HG02588 (cell line): ENCODE data around the gene CELF2.

ENCODE experiments used
- ATAC-seq: cut with Tn5 transposase; IDR thresholded peaks from one replicate; pipeline ENCODE4 v1.9.1; 2021; ENCODE audit warnings: mild to moderate bottlenecking, moderate library complexity; ENCODE audit not compliant: unreplicated experiment

CELF2 gene

DNA sequence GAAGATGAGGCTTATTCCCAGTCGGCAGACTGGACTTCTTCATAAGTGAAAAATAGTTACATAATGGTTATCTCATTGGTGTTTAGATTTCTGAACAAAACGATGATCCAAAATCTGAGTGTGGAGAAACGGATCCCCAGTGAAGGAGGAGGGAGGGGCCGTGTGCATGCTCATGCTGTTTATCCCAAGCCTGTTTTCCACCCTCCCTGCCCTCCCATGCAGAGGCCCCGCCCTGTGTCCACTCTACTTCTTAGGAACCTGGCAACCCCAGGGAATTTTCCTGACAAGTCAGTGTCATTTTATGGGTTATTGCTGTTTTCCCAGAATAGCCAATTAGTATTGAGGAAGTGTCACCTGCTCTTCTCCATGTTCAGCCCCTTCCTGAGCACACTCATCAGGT lies 174.0 kb downstream of the CELF2 start:
- no peak for ATAC-seq

- ATAC-seq = no peak
Observed at GRCh38 chr10:11192304-11193000, 174.8 kb downstream of the CELF2 start.

DNA sequence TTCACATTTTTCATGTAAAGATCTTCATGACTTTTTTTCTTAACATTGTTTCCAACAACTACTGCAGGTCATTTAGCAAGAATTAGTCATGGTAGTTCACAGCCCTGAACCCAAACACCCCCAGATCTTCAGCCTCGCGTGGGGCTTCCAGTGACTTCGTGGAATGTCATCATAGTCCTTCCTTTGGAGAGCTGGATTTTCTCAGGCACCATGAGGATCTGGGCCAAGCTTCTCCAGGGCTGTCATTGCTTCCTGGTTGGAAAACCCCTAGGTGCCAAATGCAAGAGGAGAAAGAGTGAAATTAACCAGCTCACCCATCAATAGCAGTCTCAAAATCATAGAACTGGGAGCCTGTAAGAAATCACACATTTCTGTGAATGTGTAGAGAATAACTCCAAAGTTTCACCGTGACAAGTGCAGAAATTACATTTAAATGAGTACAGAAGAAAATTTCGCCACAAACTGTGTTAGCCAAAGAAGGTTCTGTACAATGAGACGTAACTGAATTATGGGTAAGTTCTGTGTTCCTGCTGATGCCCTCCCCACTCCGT lies 175.4 kb downstream of the CELF2 start:
- no peak for ATAC-seq

- peak; percentile 36 for ATAC-seq
Observed at GRCh38 chr10:11194859-11195586, 177.4 kb downstream of the CELF2 start.

GRCh38 chr10:11195623-11196022 lies 178.0 kb downstream of the CELF2 start:
- no peak for ATAC-seq

DNA sequence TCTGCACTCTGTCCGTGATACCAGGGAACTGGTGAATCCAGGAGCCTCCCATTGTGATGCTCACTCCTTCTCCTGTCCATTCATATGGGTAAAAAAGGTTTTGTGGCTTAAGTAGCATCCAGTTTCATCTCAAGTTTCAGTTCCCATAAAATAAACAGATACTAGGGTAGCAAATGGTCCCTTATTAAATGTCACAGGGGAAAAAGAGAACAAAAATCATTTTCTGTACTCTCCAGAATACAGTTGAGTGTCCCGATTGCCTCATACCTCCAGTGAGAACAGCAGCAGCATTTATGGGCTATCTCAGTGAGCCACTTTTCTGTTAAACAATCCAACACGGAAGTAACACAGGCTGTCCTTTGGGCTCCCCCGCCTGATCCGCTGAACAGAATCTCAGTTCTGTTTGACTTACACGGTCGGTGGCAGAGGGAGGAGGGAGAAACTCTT lies 179.6 kb downstream of the CELF2 start:
- peak; percentile 61 for ATAC-seq

DNA sequence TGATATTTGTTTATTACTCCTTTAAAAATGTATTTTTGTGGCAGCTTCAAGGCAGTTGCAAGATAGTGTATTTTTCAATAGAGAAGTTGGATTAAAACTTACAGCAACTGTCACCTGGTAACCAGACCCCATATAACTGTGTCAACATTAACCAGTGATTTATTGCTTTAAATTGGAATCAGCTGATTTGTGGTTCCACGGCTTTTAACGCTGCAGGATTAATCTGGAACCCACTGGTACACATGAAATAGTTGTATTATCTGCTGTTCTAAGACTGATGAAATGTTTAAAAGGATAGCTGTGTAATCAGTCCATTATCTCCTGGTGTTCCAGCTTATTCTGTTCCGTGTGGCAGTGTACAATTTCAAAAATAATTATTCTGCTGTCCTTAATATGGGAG lies 180.2 kb downstream of the CELF2 start:
- no peak for ATAC-seq

DNA sequence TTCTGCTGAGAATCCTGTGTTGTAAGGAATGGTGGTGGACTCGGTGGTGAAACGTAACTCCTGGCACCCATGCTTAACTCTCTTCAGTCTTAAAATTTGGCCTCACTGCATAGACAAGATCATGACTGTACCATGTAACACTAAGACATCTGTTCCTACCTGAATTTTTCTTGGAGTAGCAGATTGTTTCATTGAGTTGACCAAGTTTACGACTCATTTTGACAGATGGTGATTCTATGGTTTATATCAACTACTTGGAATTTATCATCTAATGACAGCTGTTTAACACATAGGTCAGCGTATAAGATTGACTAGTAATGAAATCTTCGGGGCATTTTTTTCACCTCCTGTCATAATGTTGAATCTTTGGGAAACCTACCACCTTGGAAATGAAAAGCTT lies 184.2 kb downstream of the CELF2 start:
- no peak for ATAC-seq

DNA sequence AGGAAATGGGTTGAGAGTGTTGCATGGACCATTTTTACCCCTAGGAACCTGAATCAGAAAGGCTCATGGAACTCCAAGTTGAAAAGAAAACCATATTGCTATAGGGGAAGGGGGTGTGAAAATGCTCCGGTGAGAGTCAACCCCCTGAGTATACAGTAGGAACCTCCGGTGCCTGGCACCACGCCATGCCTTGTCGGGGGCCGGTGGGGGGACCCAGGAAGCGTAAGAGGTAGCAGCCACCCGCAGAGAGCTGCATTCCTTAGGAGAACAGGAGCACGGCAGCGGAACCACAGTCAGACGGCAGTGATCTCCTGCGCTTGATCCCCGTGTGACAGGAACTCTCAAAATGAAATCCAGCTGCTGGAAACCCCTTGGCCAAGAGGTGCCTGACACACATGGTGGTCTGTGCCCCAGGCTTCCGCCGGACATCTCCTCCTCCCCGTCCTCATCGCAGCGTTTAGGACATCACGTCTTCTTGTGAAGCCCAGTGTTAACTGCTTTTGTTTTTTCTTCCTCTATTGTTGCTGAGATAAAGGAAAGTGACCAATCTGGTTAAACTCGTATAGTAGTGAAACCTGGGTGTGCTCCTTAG lies 186.8 kb downstream of the CELF2 start:
- no peak for ATAC-seq

DNA sequence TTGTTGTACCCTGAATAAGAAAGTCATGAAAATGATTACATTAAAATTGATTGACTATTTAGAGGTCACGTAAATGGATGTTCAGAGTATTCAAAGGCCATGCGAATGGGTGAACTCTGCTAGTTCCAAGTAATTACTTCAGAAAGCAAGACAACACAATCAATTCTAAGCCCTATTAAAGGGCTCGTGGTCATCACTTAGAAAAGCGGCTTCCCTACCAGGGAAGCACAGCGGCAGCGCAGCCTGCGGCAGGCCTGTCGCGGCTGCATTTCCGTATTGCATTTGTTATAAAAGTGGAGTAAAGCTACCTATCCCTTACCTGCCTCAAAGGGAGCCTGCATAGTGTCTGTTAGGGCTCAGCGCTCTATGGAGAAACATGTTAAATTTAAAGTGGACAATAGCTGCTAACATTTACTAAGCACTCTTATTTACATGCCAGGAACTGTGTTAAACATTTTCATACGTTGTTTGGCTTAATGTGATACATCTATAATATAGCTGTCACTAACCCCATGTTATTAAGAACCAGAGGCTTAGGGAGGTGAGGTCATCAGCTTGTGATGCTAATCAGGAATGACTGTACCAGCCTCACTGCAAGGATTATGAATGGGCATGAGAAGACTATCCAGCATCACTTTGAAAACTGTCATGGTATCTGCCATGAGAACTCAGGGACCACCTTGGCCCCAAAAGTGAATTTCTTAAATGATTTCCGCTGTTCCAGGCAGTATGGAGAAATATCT lies 187.5 kb downstream of the CELF2 start:
- no peak for ATAC-seq

GRCh38 chr10:11206676-11207559 lies 189.2 kb downstream of the CELF2 start:
- ATAC-seq = no peak

DNA sequence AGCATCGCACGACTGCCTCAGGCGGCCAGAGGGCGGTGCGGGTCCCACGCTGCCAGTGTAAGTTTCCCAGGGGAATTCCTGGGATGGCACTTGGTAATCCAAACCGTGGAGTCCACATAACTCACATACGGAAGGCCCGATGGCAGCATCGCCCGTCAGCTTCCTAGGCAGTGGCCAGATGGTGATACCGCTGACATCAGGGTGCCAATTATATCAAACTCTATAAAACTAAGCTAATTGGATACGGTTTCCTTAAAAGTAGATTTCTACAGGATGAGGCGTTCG lies 189.8 kb downstream of the CELF2 start:
- no peak for ATAC-seq

GRCh38 chr10:11208243-11208642 lies 190.6 kb downstream of the CELF2 start:
- ATAC-seq = no peak

DNA sequence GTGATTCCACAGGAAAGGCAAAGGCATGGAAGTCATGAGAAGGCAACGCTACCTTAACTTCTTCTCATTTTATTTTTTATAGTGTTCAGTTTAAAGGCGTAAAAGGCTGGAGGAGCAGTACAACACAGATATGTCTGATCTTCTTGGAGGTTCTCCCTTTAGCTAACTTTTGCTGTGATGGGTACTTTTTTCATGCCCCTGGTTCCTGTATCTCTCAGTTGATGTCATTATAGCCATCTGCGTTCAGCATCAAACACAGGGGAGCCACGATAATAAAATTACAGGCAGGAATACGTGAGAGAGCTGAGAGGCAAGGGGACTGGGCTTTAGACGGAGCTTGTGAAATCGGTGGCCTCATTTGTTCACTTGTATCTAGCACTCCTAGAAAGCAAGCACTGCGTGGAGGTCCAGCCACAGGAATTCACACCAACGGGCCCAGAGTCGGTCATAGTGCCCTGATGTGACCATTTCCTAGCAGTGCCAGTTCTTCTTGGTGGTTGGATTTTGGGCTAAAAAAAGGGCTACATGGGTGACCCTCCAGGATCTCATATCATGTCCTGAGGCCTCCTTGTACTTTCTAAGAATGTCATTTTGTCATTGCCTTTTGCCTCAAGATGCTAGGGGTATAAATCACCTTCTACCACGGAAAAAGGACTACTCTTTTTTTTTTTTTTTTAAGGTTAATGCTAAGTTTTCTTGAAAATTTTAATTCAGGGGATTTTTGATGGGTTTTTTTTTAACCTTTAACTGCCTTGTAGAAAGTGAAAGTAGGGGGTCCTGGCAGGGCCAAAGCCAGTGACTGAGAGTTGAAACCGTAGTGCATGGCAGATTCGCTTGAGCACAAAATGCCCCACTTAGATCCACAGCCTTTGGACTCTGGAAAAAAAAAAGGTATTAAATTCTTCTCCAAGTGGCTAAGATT lies 191.5 kb downstream of the CELF2 start:
- ATAC-seq = peak; percentile 54

DNA sequence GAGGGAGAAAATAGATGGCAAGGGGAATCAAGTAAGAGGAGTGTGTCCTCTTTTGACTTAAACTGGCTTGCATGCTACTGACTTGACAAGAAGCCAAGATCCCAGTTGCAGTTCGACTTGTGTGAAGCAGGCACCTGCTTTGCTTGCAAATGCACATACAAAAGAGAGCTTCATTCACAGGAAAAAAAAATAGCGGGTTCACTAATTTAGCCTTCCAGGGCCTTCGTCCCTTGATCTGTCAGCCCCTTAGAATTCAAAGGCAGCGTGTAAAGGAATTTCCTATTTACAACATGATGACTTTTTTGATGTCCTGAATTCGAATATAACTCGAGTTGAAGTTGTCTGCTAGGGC lies 192.1 kb downstream of the CELF2 start:
- ATAC-seq = peak; percentile 28

GRCh38 chr10:11210211-11210922 lies 192.7 kb downstream of the CELF2 start:
- no peak for ATAC-seq

GRCh38 chr10:11212288-11213085 lies 194.8 kb downstream of the CELF2 start:
- no peak for ATAC-seq

DNA sequence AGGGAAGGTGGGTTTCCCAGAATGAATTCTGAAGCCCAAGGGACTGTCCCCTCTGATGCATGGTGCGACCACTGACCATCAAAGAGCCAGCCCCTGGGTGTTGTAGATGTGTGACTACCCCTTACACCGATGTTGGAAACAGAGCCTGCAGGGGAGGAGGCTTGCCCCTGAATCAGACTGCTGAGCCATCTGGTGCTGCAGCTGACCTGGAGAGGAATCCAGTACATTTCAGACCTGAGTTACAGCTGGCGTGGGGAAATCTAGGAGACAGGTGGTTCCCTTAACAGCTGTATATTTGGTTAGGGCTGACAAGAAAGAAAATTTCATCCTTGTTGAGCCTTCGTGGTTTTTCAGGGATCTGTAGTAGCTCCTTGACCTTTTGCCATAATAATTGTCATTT lies 195.5 kb downstream of the CELF2 start:
- ATAC-seq = no peak
